GM10266 (cell line): ENCODE data around the gene FOXL1.

Source experiments
- DNase-seq: peaks from one replicate; pipeline ENCODE4 v3.0.0; 2012; ENCODE audit errors: extremely low spot score
- CTCF ChIP-seq: IDR thresholded peaks from 2 replicates; pipeline ENCODE4 v1.5.1; 2012; ENCODE audit warnings: mild to moderate bottlenecking, low read depth; ENCODE audit not compliant: control insufficient read depth, insufficient read depth; ENCODE audit errors: missing control alignments

Gene FOXL1

DNA sequence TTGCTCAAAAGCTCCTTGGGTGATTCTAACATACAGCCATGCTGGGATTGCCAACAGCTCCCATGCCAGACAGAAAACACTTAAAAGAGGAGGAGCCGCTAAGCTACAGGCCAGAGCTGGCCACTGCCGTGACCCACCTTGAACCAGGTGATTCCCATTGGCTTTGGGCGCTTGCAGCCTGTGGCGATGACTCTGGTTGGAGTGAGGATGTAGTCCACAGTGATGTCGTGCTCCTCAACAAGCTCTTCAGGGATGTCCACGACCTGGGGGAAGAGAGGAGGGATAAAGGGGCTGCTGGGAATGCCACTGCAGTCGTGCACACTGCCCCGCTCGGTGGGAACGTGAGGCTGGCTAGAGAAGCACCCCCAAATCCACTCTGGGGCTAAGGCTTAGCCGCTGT, 36.8 kb upstream of the FOXL1 start:
- TF ChIP-seq CTCF = no peak
- DNase-seq = no peak

DNA sequence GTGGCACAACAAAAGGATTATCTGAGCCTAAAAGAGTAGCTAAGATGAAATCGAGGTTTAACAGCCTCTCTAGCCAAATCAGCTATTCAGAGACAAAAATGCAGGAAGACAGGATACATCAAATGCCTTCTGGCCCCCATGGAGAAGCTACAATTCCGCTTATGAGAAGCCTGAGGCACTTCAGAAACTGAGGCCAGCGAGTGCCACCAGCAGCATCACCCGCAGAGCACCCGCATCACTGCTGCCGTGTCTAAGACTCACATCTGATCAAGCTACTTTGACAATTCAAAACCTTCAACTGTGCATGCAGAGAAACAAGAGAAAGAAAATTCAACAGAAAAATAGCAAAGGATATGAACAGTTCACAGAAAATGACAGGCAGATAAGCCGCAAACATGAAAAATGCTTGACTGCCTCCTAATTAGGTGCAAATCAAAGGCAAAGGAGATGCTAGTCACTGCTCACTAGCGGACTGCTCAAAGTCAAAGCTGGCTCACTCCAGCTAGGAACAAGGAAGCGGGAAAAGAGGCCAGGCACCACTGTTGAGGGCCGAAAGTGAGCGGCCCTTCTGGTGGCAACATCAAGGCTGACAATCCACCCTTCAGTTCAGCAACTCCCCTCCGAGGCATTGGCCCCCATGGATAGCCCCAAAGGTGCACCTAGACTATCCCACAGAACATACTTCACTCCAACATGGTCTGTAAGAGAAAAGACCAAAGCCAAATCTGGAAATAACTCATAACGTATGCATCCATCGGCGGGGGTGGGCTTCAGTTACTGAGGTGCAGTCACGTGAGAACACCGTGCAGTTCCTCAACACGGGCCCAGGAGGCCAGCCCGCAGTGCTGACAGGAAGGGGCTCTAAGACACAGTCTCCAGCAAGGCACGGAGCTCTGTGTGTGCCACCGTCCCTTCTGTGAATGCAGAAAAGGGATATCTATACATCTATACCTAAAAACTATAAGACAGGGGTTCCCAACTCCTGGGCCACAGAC, 35.3 kb upstream of the FOXL1 start:
- no peak for TF ChIP-seq CTCF

DNA sequence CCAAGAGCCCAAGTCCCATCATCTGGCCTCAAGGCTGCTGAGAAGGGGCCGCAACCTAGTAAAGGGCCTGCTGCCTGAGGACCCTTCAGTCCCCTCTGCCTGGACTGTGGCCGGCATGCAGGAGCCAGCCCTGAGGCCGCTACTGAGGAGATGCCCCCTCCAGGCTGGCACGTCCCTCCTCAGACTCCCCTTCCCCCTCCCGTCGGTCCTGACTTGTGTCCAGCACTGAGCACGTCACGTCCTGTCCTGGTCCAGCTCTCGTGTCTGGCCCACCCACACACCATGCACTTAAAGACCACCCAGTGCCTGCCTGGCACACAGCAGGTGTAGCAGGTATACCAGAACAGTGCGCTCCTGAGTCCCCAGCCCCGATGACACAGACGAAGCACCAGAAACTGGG, 32.9 kb upstream of the FOXL1 start:
- DNase-seq = no peak
- no peak for TF ChIP-seq CTCF

More for the DNA sequence above, 35.3 kb upstream of the FOXL1 start:
- DNase-seq = no peak

- TF ChIP-seq CTCF = no peak
- DNase-seq = no peak
These were observed 32.3 kb upstream of the FOXL1 start for GRCh38 chr16:86545954-86546637.

- DNase-seq = no peak
- TF ChIP-seq CTCF = no peak
These were observed 31.7 kb upstream of the FOXL1 start for GRCh38 chr16:86546638-86547013.

GRCh38 chr16:86547286-86547685, 31.1 kb upstream of the FOXL1 start:
- TF ChIP-seq CTCF = no peak
- DNase-seq = no peak
